Amygdala (tissue), 56 donors: Measurements from ENCODE around the gene ANTXRL.
"Not testable (repeated sequence)": the region's sequence is repeated elsewhere in the genome, so short reads cannot be mapped to it uniquely, and the experiment has no call there.

Source experiments
- DNase-seq, 56 donors: peaks; one replicate each; lab custom pipeline; 2025; lab: John Stamatoyannopoulos, UW

ANTXRL gene

GRCh38 chr10:46286991-46287693 lies at the start of gene ANTXRL:
ANTXRL (plus strand) TSS chr10:46286997; CDS start chr10:46287263, 266 bp downstream.
- DNase-seq = no peak

- no peak for DNase-seq
These were observed 48.8 kb upstream of the ANTXRL start for GRCh38 chr10:46237815-46238510.

- no peak for DNase-seq
These were observed 47.5 kb upstream of the ANTXRL start for GRCh38 chr10:46239247-46239646.

DNA sequence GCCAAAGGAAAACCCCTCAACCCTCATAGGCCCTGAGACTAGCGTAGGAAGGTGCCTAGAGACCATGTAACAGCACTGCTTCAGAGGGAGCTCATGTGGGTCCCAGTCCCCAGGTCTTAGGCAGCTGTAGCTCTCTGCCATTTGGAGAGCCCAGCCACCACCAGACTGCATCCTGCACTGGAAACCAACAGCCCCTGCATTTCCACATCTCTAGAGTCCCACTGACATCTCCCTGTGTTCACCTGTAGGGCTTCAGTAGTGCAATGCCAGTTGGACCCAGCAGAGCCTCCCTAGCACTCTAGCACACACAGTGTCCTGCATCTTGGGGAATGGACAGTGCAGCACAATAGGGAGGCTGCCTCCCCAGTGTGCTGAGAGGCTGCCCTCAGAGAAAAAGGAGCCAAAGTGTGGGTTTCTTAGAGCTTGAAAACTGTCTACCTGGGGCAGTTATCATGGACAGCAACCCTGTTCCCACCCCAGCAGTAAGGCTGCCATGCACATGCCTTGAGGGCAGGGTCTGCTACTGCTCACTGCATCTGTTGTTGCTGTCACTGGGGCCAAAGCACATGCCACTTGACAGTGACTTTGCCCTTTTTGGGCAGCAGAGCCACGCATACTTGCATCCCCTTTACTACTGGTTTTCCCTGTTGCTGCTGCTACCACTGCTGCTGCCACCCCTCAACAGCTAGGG lies 46.7 kb upstream of the ANTXRL start:
- DNase-seq = no peak

DNA sequence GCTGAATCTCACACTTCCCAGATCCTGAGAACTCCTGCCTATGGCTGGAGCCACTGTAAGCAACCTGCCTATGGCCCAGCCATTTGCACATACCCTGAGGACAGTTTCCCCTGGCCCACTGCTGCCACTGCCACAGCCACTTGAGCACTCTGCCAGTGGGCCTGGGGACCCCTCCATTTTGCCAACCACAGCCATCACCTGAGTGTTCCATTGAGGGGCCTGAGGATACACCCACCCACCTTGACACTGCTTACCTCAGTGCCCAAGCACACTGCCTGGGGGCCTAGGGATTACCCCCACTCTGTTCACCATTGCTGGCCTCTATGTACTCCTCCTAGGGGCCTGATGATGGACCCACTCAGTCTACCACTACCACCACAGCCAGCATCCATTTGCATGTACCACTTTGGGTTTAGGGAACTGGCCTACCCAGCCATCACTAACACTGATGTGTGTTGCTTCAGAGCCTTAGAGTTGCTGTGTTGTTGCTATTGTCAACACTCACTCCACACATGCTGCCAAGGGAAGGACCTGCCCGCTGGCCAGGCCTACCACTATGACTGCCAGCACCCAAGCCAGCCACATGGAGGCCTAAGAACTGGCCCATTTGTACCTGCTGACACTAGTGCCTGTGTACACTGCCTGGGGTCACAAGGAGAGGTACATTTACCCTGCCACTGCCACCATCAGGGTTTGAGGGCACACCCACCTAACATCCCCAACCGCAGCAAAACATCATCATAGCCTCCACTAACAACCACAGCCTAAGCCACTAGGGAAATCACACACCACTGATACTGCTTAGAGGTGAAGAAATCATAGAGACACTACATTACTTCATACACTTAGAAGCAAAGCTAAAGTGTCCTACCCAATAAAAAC lies 45.9 kb upstream of the ANTXRL start:
- no peak for DNase-seq

- no peak for DNase-seq
These were observed 41.4 kb upstream of the ANTXRL start for GRCh38 chr10:46245381-46245900.

GRCh38 chr10:46246400-46247180 lies 40.2 kb upstream of the ANTXRL start:
- not testable (repeated sequence) for DNase-seq

DNA sequence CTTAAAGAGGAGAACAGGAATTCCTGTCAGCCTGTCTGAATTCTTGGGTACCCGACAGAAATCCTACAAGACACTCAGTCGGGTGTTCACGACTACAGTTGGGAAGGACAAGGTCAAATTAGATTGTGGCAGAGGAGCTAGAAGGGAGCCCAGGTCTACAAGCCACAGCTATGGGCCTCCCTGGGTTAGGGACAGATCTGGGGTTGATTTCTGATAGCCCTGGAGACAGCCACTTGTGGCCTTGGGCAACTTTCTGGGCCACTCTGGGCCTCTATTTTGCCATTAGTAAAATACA lies 39.7 kb upstream of the ANTXRL start:
- DNase-seq = no peak

GRCh38 chr10:46247808-46248569 lies 38.8 kb upstream of the ANTXRL start:
- DNase-seq = no peak

- no peak for DNase-seq
These were observed 38.1 kb upstream of the ANTXRL start for GRCh38 chr10:46248651-46249146.

- not testable (repeated sequence) for DNase-seq
These were observed 37.0 kb upstream of the ANTXRL start for GRCh38 chr10:46249617-46250344.

DNA sequence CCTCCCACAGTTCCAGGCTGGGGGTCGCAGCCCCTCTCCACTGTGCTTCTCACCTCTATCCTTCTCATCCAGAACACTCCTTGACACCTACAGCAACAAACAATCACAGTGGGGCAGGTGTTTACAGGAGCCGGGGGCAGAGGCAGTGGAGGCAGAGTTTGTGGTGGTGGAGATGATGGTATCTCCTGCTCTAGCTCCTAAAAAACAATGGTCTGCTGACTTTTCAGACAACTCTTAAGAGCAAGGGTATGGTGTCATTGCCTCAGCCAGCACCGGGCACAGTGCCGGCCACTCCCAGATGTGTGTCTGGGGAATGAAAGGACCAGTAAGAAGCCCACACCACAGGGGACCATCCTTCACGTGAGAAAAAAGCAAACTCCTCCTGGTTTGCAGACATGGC lies 36.3 kb upstream of the ANTXRL start:
- DNase-seq = no peak

DNA sequence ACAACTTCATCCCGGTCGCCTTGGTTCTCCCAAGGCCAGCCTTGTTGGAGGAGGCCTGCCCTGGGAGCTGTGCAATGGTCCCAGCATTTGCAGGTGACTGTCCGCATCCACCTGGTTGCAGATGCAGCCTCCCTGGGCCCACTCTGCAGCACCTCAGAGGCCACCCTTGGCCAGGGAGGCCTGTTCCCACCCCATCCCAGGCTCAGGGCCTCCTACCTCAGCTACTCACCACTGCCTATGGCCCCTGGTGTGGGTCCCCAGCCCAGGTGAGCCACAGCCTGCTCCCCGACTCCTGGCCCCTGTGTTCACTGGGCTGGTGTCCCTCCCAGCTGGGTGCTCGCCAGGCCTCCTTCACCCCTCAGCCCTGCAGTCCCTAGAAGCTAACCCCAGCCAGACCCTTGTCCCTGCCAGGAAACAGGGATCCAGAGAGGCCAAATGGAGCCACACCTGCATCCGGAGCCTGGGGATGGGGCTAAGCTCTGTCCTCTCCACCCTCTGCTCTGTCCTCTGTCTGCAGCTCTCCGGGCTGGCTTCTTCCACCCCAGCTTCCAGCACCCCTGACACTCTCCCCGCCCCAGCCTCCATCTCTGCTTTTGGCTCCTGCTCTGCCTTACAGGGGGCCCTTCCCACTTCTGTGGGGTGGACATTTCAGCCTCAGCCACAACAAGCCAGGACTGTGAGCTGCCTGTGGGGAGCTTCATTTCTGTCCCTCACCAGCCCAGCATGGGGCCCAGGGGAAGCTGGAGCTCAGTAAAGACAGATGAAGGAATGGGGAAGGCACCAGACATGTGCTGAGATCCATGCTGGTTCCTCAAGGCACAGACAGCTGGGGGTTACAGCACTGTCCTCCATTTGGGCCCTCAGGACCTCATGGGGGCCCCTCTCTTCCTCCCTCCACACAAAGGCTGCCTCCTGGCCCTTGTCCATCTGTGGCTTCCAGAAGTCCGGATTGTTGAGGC lies 35.6 kb upstream of the ANTXRL start:
- DNase-seq = no peak

- DNase-seq = no peak
These were observed 34.6 kb upstream of the ANTXRL start for GRCh38 chr10:46251857-46252847.
